Neural progenitor cell (in vitro differentiated cells): ENCODE measurements around the gene LRRN2.

Source experiments
- EZH2 ChIP-seq: fragments of 200-600 bp; sonication (generic); IDR thresholded peaks from 2 replicates; pipeline ENCODE4 v1.6.1; 2017; ENCODE audit warnings: antibody characterized with exemption, mild to moderate bottlenecking, moderate library complexity
- EZH2phosphoT487 ChIP-seq: fragments of 200-600 bp; sonication (generic); IDR thresholded peaks from 2 replicates; pipeline ENCODE4 v1.6.1; 2017; ENCODE audit warnings: antibody characterized with exemption
- TF ChIP-seq, protein P1 (sequence below): fragments of 200-600 bp; sonication (generic); IDR thresholded peaks from 2 replicates; pipeline ENCODE4 v1.5.1; 2017; ENCODE audit warnings: antibody characterized with exemption, mild to moderate bottlenecking

DNA sequence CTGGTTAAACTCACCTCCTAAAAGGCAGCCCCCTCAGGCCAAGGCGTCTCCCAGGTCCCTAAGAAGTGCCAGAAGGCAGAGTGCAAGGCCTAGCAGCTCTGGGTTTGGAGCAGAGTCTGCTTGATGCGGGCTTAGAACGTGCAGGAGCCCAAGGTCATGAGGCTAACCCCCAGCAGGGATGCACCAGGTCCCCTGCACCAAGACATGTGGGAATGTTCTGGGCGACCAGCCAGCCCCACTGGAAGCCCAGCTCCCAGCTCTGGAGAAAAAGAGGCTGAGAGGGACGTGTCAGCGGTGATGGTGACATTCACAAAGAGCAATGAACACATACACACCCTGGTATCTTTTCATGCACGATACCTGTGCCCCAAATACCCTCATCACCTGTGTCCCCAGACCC lies 5.1 kb downstream of the LRRN2 start:
- TF ChIP-seq, protein P1, sequence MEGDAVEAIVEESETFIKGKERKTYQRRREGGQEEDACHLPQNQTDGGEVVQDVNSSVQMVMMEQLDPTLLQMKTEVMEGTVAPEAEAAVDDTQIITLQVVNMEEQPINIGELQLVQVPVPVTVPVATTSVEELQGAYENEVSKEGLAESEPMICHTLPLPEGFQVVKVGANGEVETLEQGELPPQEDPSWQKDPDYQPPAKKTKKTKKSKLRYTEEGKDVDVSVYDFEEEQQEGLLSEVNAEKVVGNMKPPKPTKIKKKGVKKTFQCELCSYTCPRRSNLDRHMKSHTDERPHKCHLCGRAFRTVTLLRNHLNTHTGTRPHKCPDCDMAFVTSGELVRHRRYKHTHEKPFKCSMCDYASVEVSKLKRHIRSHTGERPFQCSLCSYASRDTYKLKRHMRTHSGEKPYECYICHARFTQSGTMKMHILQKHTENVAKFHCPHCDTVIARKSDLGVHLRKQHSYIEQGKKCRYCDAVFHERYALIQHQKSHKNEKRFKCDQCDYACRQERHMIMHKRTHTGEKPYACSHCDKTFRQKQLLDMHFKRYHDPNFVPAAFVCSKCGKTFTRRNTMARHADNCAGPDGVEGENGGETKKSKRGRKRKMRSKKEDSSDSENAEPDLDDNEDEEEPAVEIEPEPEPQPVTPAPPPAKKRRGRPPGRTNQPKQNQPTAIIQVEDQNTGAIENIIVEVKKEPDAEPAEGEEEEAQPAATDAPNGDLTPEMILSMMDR, result no peak
- TF ChIP-seq EZH2 (no peak), EZH2phosphoT487 (no peak)
